Activated effector memory CD4-positive, alpha-beta T cell treated with Interleukin-2 at 50 U/mL for 16 hours (primary cell): ENCODE measurements around the gene ZNF799.

Experiments
- DNase-seq: peaks from one replicate; pipeline ENCODE4 v3.0.0-alpha.2; 2020

Gene ZNF799

DNA sequence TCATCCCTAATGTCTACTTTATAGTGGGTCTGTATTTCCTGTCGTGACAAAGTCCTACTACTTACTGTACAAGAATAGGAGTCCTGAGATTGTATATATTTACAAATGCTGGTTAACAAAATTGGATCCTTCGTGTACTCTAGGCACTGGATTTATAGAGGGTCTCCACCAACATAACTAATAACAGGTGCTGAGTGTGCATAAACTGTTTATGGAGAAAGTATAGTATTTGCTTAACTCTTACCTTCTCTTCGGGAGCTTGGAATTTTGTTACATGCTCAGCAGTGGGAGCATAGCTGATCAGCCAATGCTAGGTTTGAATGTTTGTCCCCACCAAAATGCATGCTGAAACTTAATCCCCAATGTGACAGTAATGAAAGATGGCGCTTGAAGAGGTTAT, 47.7 kb downstream of the ZNF799 start:
- DNase-seq: no peak

DNA sequence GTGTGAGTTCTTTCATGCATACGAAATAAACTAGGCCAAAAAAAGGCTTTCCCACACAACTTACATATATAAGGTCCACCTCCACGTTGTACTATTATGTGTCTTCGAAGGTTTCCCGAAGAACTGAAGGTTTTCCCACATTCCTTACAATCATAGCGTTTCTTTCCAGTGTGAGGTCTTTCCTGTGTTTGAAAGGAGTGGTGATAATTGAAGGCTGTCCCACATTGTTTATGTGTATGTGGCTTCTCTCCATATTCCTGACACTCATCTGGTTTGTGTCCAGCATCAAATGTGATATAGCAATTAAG, 50.2 kb downstream of the ZNF799 start:
- no peak for DNase-seq

DNA sequence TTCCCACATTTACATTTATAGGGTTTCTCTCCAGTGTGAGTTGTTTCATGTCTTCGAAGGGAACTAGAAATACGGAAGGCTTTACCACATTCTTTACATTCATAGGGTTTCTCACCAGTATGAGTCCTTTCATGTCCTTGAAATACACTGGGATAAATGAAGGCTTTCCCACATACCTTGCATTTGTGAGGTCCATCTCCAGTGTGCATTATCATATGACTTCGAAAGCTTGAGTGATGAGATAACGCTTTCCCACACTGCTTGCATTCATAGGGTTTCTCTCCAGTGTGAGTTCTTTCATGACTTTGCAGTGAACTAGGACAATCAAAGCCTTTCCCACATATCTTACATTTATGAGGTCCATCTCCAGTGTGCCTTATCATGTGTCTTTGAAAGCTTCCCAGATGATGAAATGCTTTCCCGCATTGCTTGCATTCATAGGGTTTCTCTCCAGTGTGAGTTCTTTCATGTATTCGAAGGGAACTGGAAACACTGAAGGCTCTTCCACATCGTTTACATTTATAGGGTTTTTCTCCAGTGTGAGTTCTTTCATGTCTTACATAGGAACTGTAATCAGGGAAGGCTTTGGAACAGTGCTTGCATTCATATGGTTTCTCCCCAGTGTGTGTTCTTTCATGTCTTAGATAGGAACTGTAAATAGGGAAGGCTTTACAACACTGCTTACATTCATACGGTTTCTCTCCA, 50.7 kb downstream of the ZNF799 start:
- no peak for DNase-seq

DNA sequence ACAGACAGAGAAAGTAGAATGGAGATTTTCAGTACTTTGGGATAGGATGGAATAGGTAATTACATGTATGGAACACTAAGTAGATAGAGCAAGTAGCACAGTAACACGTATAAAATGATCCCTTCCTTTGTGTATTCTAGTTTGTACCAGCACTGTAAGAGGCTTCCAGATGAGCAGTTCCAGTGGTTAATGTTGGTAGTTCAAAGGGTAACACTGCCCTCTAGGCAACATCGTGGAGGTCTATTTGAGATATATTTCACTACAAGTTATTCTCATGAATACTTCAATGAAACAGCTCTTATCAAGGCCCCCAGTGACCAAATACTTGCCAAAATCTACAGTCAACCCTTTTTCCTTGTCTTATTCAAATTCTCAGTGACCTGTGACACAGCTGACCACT, 54.2 kb downstream of the ZNF799 start:
- no peak for DNase-seq

DNA sequence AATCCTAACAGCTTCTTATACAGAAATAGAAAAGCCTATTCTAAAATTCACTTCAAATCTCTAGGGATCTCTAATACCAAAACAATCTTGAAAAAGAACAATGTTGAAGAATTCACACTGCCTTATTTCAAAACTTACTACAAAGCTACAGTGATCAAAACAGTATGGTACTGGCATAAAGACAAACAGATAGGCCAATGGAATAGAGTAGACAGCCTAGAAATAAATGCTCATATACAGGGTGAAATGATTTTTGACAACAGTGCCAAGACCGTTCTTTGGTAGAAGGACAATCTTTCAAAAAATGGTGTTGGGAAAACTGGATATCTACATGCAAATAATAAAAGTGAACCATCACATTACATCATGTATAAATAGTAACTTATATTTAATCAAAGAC, 55.9 kb downstream of the ZNF799 start:
- DNase-seq: no peak
